GM12873 (cell line): ENCODE results near the gene ISOC1.

Experiments used
- TF ChIP-seq, protein P1 (sequence below): IDR thresholded peaks from 2 replicates; pipeline ENCODE4 v1.5.1; 2012; ENCODE audit warnings: low read depth, mild to moderate bottlenecking, moderate library complexity, low read length, control low read depth; ENCODE audit not compliant: insufficient read depth; ENCODE audit errors: missing control alignments

Gene ISOC1

GRCh38 chr5:129114539-129115193 lies 20.1 kb downstream of the ISOC1 start:
- TF ChIP-seq, protein P1, sequence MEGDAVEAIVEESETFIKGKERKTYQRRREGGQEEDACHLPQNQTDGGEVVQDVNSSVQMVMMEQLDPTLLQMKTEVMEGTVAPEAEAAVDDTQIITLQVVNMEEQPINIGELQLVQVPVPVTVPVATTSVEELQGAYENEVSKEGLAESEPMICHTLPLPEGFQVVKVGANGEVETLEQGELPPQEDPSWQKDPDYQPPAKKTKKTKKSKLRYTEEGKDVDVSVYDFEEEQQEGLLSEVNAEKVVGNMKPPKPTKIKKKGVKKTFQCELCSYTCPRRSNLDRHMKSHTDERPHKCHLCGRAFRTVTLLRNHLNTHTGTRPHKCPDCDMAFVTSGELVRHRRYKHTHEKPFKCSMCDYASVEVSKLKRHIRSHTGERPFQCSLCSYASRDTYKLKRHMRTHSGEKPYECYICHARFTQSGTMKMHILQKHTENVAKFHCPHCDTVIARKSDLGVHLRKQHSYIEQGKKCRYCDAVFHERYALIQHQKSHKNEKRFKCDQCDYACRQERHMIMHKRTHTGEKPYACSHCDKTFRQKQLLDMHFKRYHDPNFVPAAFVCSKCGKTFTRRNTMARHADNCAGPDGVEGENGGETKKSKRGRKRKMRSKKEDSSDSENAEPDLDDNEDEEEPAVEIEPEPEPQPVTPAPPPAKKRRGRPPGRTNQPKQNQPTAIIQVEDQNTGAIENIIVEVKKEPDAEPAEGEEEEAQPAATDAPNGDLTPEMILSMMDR: no peak

DNA sequence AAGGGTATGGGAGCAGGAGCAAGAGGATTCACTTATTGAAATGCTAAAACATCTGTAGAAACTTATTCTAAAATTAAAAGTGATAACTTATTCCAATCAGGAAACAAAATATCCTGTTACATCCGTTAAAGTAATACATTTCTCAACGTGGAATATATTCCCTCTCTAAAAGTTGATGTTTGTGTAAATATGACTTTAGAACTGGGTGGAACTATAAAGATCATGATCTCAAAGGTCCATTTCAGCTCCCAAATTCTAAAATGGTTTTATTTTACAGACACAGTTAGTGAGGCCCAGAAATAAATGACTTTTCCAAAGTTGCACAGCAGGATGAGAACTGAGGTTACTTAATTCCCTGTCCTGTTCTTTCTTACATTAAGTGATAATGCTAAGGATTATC lies 21.1 kb downstream of the ISOC1 start:
- TF ChIP-seq, protein P1: no peak

GRCh38 chr5:129116797-129117196 lies 22.2 kb downstream of the ISOC1 start:
- TF ChIP-seq, protein P1: no peak

DNA sequence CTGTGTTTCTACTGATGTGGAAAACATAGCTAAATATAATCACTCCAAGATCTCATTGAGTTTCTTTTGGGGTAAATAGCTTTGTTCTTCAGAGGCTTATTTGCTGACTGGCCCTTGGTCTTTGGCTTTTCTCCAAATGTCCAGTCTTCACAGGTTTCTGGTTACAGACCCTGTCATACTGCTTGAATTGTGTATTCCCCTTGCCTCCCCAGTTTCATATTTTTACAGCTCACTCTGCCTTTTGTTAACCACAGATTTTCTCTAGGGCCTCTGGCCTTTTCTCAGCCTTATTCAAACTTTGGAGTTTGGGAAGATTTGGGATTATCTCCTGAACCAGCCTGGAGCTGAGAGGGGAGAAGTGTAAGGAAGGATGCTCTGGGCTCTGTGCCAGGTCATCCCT lies 23.9 kb downstream of the ISOC1 start:
- TF ChIP-seq, protein P1: no peak

- TF ChIP-seq, protein P1: no peak
Measured at GRCh38 chr5:129118826-129119225, 24.3 kb downstream of the ISOC1 start.

GRCh38 chr5:129120158-129120581 lies 25.6 kb downstream of the ISOC1 start:
- TF ChIP-seq, protein P1: no peak

DNA sequence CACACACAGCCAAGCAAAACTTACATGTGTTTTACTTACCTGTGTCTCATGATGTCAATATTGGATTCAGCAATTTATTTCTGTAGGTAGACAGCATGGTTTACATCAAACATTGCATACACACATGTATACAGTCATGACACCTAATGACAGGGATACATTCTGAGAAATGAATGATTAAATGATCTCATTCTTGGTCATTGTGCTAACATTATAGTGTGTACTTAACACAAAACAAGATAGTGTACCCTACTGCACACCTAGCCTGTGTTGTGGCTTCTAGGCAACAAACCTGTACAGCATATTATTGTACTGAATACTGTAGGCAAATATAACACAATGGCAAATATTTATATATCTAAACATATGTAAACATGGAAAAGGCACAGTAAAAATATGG lies 28.0 kb downstream of the ISOC1 start:
- TF ChIP-seq, protein P1: no peak
